ENCODE measurements around the gene AKAP13. TPM values are rescaled to one million over a fixed set of nuclear protein-coding genes. Genes with fewer than 3 reads are reported as not detected.

AKAP13 gene
- total RNA-seq, 1 experiment from 2014 or later: 47.3 TPM

GRCh38 chr15:85500729-85501128, 120.3 kb downstream of the AKAP13 start:
- no peak overlapping the region for H3K23ac ChIP-seq (ENCODE audit: insufficient read length, low read depth, low read length)
- H3K27me3 ChIP-seq (ENCODE audit: insufficient read depth, low read length): no peaks in the 10 kb centered on the region
- H3K9me3 Mint-ChIP-seq: no peaks in the 10 kb centered on the region
- no peak overlapping the region for H3T11ph ChIP-seq (ENCODE audit: low read length)
- no peak overlapping the region for H3K4me2 ChIP-seq (ENCODE audit: insufficient read depth, insufficient read length, low read length)
- H2BK15ac ChIP-seq (ENCODE audit: low read depth, low read length): no peak overlapping the region
- H3K14ac ChIP-seq (ENCODE audit: insufficient read depth, low read length): no peak overlapping the region
- no peak overlapping the region for H2BK5ac ChIP-seq (ENCODE audit: insufficient read length, low read length)
- H2AK5ac ChIP-seq (ENCODE audit: insufficient read length, low read length): no peak overlapping the region
- no CpG with 5 or more reads among the region's 4 CpGs for WGBS (ENCODE audit: extremely low coverage, insufficient read length, low lambda C conversion rate)
- H2AFZ ChIP-seq (ENCODE audit: low read length): no peak overlapping the region
- no peaks in the 10 kb centered on the region for H3K79me1 ChIP-seq (ENCODE audit: insufficient read depth, low read depth, low read length, poor library complexity, severe bottlenecking)
- no peak overlapping the region for H3K4ac ChIP-seq (ENCODE audit: low read depth, low read length)
- DNase-seq: no peak
- H3K56ac ChIP-seq (ENCODE audit: insufficient read length, low read depth, low read length): no peak overlapping the region
- no peak overlapping the region for H4K8ac ChIP-seq (replicated peaks; ENCODE audit: insufficient read length, low read depth, low read length)
- peaks cover 49 to 52% of the 10 kb centered on the region in 2 experiments for H3K4me1 Mint-ChIP-seq
- H2BK120ac ChIP-seq (ENCODE audit: low read depth, low read length, poor library complexity, severe bottlenecking): no peak overlapping the region
- H3K79me2 ChIP-seq (ENCODE audit: insufficient read depth, low read length): peaks cover 3% of the 10 kb centered on the region; the same call in 1 of the 2 replicates
- H3K18ac ChIP-seq (ENCODE audit: insufficient read length, low read depth, low read length): no peak overlapping the region
- H4K20me1 ChIP-seq (ENCODE audit: control insufficient read depth, insufficient read depth, insufficient read length): no peaks in the 10 kb centered on the region
- H3K9ac ChIP-seq (ENCODE audit: extremely low read depth, insufficient read length, low read length): no peak overlapping the region
- H4K91ac ChIP-seq (ENCODE audit: insufficient read length, low read depth, low read length): no peak overlapping the region
- H4K5ac ChIP-seq (ENCODE audit: insufficient read length, low read depth, low read length): no peak overlapping the region
- H2BK20ac ChIP-seq (ENCODE audit: low read depth, low read length, poor library complexity, severe bottlenecking): no peak overlapping the region
- no peak overlapping the region for H3K4me3 Mint-ChIP-seq
- no peak overlapping the region for H2BK12ac ChIP-seq (ENCODE audit: insufficient read length, low read depth, low read length)
- H3K27ac ChIP-seq (ENCODE audit: insufficient read length, low read depth, low read length): no peak overlapping the region
- no peaks in the 10 kb centered on the region for H3K36me3 Mint-ChIP-seq (ENCODE audit: insufficient read depth in 1 of 3, low read depth in 3 of 3)
- H3K23me2 ChIP-seq (ENCODE audit: insufficient read length, low read depth, low read length, poor library complexity, severe bottlenecking): no peaks in the 10 kb centered on the region
- H3K4me1 ChIP-seq (ENCODE audit: insufficient read depth, low read length): peaks cover 6% of the 10 kb centered on the region
- TF ChIP-seq CTCF (conservative IDR thresholded peaks at IDR 0.05): no peak
- H3K9me3 ChIP-seq (ENCODE audit: control insufficient read depth, low read depth, low read length): no peaks in the 10 kb centered on the region
- H3K27ac Mint-ChIP-seq: no peak overlapping the region
- no peaks in the 10 kb centered on the region for H3K27me3 Mint-ChIP-seq (ENCODE audit: low read depth)
